Measurements from ENCODE around the gene CBFA2T2.
"Not testable (repeated sequence)": the region's sequence is repeated elsewhere in the genome, so short reads cannot be mapped to it uniquely, and the experiment has no call there.

DNA sequence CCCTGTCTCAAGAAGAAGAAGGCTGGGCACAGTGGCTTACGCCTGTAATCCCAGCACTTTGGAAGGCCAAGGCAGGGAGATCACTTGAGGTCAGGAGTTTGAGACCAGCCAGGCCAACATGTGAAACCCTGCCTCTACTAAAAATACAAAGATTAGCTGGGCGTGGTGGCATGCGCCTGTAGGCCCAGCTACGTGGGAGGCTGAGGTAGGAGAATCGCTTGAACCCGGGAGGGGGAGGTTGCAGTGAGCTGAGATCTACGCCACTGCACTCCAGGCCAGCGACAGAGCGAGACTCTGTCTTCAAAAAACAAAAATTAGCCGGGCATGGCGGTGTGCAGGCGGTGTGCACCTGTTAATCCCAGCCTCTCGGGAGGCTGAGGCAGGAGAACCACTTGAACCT lies 22.0 kb downstream of the CBFA2T2 start:
- TF ChIP-seq, protein P1, sequence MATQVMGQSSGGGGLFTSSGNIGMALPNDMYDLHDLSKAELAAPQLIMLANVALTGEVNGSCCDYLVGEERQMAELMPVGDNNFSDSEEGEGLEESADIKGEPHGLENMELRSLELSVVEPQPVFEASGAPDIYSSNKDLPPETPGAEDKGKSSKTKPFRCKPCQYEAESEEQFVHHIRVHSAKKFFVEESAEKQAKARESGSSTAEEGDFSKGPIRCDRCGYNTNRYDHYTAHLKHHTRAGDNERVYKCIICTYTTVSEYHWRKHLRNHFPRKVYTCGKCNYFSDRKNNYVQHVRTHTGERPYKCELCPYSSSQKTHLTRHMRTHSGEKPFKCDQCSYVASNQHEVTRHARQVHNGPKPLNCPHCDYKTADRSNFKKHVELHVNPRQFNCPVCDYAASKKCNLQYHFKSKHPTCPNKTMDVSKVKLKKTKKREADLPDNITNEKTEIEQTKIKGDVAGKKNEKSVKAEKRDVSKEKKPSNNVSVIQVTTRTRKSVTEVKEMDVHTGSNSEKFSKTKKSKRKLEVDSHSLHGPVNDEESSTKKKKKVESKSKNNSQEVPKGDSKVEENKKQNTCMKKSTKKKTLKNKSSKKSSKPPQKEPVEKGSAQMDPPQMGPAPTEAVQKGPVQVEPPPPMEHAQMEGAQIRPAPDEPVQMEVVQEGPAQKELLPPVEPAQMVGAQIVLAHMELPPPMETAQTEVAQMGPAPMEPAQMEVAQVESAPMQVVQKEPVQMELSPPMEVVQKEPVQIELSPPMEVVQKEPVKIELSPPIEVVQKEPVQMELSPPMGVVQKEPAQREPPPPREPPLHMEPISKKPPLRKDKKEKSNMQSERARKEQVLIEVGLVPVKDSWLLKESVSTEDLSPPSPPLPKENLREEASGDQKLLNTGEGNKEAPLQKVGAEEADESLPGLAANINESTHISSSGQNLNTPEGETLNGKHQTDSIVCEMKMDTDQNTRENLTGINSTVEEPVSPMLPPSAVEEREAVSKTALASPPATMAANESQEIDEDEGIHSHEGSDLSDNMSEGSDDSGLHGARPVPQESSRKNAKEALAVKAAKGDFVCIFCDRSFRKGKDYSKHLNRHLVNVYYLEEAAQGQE (IDR thresholded peaks at IDR 0.05; ENCODE audit: insufficient read depth in 1 of 2, low read depth in 2 of 2, low read length in 1 of 2): not testable (repeated sequence)
- TF ChIP-seq, protein P2, sequence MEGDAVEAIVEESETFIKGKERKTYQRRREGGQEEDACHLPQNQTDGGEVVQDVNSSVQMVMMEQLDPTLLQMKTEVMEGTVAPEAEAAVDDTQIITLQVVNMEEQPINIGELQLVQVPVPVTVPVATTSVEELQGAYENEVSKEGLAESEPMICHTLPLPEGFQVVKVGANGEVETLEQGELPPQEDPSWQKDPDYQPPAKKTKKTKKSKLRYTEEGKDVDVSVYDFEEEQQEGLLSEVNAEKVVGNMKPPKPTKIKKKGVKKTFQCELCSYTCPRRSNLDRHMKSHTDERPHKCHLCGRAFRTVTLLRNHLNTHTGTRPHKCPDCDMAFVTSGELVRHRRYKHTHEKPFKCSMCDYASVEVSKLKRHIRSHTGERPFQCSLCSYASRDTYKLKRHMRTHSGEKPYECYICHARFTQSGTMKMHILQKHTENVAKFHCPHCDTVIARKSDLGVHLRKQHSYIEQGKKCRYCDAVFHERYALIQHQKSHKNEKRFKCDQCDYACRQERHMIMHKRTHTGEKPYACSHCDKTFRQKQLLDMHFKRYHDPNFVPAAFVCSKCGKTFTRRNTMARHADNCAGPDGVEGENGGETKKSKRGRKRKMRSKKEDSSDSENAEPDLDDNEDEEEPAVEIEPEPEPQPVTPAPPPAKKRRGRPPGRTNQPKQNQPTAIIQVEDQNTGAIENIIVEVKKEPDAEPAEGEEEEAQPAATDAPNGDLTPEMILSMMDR (IDR thresholded peaks at IDR 0.05): not testable (repeated sequence)
- TF ChIP-seq SIN3A (IDR thresholded peaks at IDR 0.05; ENCODE audit: borderline replicate concordance, insufficient read depth, low read depth, low read length): not testable (repeated sequence)

All from Panc1 (cell line).